Measurements from ENCODE around the gene RELN.
"Not testable (repeated sequence)": the region's sequence is repeated elsewhere in the genome, so short reads cannot be mapped to it uniquely, and the experiment has no call there.

RELN gene

DNA sequence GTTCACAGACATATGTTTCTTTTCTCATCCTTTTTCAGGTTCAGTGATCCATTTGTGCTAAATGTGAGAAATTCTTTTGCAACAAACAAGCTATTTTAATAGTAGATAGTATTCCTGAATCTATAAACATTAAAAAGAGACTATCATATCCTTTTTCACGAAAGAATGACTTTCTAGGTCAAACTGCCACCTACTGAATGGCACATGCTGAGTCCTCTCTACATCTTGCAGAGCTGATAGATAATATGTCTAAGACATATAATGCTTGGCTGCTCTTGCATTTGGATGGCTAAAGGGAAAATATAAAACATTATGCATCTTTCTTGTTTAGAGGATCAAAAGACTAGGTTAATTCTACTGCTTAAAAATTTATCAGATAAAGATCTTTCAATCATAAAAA is 429.3 kb downstream of the RELN start:
- no peak for DNase-seq (ENCODE audit: low spot score)

DNA sequence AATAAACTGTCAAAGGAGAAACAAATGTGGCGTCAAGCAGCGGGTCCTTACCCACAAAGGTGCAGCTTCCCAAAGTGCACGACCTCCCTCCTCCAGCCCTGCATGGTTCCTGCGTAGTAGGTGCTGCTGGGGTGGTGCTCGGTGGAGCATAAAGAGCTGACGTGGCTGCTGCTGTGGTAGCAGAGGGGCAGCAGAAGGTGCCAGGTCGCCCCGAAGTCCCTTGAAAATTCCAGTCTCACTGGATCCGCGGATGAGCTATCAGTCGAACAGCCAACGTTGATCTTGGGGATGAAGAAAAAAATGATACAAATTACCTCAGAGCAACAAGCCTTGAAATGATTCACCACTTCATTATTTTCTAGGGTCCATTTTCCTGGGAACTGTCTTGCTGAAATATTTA is 438.4 kb downstream of the RELN start:
- no peak for DNase-seq (ENCODE audit: low spot score)

GRCh38 chr7:103549786-103550185 is 439.7 kb downstream of the RELN start:
- DNase-seq (ENCODE audit: low spot score), result no peak

GRCh38 chr7:103547451-103548284 is 441.8 kb downstream of the RELN start:
- no peak for DNase-seq (ENCODE audit: low spot score)

- no peak for DNase-seq (ENCODE audit: low spot score)
Measured at GRCh38 chr7:103542470-103542869, 447.0 kb downstream of the RELN start.

DNA sequence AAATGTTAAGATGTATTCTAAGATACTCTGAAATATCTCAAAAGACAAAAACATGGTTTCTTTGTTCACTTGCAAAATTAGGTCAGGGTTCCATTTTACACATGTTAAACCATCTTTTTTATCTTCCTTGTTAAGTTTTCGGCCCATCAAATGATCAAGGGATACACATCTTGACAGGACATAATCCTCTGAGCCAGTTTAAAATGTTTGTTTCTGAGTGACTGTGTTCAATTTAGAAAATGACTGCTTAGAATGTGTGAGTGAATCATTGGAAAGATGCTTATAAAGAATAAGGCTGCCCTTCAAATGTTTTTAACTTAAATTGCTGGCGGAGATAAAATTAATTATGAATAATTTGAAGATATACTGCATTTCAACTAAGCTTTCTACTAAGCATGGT is 447.5 kb downstream of the RELN start:
- no peak for DNase-seq (ENCODE audit: low spot score)

GRCh38 chr7:103541026-103541425 is 448.4 kb downstream of the RELN start:
- DNase-seq (ENCODE audit: low spot score), result peak; percentile 98

DNA sequence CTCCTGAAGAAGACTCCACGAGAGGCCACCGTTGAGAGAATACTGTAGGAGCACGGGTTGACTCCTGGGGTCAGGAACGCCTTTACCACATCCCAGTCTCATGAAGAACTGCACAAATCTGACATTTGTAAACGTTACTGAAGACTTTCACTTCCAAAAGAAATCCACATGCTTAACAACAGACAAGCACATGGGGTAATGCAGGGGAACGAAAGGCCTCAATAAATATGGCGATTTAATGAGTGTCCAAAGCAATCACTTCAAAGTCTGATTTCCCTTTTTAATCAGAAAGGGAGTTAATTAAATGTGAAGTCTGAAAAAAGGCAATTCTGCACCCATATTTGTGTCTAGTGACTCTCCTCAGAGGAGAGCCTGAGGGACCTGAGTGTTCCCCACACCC is 449.1 kb downstream of the RELN start:
- no peak for DNase-seq (ENCODE audit: low spot score)

DNA sequence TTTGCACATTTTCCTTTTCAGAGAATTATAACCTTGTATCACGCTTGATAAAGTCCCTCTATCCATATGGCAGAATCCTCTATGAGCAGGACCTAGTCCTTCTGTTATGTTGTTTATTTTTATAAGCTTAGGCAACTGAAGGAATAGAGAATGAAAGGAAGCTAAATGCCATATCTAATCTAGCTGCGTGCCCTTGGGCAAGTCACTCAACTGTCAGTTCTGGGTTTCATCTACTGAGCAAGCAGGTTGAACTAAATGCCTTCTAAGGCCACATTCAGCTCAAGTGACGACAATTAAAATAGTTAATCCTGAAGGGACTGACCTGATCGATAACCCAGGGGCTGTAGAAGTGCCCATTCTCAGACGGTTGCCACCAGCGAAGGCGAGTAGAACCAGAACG is 449.6 kb downstream of the RELN start:
- no peak for DNase-seq (ENCODE audit: low spot score)

- DNase-seq (ENCODE audit: low spot score), result peak; percentile 85
Measured at GRCh38 chr7:103538964-103539709, 450.3 kb downstream of the RELN start.

DNA sequence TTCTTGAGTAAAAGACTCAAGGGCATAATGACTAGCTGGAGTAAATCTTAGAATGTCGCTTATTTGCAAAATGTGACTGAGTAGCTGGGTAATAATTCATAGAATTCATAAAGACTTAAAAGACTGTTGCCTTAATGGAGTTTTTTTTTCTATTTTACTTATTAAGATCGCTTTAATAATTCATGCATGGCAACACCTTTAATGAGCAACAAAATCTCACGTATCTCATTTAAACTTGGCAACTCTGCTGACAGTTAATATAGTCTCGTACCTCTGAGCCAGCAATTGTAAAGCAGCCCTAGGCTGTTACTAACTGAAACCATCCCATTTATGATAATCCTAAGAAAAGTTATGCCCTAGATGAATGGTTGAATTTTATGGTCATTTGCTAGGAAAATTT is 455.7 kb downstream of the RELN start:
- DNase-seq (ENCODE audit: low spot score), result no peak

DNA sequence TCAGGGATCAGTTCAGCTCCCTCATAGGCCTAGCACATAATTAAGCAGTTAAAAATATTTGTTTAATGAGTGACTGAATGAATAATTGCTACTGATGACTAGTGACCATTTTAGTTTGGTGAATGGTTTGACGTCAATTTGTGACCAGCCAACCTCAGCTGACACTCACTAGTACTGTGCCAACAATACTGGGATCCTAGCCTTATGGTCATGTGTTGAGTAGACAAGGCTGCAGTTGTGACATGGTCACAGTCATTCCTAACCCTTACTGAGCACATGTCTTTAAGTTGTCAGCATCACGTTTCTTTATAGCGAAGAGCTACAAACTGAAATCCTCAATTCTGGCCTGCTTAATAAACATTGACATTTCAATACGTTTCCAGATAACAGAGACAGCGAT is 456.5 kb downstream of the RELN start:
- peak; percentile 88 for DNase-seq (ENCODE audit: low spot score)

DNA sequence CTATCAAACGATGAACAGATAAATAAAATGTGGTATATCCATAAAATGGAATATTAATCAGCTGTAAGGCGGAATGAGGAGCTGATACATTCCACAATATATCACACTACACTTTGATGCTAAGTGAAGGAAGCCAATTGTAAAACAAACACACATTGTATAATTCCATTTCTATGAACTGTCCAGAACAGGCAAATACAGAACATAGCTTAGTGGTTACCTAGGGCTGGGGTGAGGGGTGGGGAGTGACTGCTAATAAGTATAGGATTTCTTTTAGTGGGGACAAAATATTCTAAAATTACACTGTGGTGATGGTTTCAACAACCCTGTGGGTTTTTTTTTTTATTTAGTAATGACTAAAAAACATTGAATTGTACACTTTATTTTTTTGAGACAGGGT is 461.3 kb downstream of the RELN start:
- no peak for DNase-seq (ENCODE audit: low spot score)

DNA sequence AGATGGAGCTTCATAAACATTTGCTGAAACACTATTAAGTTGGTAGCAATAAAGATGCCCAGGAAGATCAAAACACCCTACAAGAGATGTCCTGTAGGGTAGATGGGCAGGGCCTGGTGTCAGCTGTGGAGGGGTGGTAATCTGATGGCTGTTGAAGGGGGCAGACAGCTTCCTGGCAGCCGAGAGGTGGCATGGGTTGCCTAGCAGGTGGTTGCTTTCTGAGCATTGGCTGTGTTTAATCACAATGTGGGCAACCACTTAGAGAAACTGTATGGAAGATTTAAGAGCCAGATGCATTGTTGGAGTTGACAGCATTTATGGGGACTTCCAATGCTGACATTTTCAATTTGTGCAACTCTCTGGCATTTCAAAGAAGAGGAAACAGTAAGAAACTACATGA is 463.5 kb downstream of the RELN start:
- no peak for DNase-seq (ENCODE audit: low spot score)

DNA sequence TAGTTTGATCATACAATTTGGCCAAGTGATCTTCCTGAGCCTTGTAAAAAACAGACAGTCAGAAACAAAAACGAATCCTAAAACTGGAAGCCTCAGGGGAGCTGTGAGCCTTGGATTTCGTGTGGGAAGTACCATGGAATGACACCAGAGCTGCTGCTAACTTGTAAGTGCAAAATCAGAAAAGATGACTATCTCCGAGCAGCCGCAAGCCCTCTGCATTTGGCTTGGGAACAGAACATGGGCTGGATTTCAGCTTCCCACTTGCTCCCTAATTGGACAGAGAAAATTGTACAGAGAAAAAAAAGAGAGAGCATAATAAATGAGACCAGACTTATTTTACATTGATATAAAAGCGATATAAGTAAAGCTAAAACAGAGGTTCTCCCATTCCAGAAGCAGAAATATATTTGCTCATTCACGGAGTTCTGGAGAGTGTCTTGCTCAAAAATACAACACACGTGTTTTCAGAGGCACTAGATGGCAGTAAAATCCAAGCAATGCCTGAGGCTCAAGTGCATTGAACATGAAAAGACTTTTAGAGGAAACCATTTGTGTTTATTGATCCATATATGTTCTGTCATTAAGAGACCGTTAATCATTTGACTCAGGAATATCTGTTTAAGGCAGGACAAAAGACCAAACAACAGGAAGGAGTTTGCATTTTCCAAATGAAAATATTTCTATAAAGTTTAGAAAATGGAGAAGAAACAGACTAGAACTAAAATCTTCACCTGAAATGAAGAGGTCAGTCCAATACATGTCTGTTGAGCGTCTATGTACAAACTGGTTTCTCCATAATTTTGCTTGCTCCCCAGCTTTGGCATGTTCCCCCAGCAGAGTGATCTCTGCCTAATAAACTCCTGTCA is 465.2 kb downstream of the RELN start:
- DNase-seq (ENCODE audit: low spot score), result peak; percentile 86

DNA sequence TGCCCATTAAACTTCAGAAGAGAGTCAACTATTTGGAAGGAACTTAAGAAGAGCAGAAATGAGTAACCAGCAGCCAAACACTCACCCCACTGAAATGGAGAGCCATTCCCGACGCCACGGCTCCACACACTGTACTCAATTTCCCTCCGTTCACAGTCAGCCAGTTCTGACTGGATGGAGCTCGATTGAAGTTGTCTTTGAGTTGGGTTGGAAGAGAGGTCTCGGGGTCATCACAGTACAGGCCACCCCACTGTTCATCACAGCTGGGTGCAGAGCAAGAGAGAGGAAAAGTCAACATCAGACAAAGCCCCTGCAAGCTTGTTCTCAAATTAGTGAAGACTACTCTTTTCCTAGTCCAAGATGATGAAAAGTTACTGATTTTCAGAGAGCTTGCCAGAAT is 467.5 kb downstream of the RELN start:
- no peak for DNase-seq (ENCODE audit: low spot score)

GRCh38 chr7:103504505-103505135 is 484.8 kb downstream of the RELN start:
- DNase-seq (ENCODE audit: low spot score), result no peak

GRCh38 chr7:103501206-103501605 is 488.3 kb downstream of the RELN start:
- no peak for DNase-seq (ENCODE audit: low spot score)

DNA sequence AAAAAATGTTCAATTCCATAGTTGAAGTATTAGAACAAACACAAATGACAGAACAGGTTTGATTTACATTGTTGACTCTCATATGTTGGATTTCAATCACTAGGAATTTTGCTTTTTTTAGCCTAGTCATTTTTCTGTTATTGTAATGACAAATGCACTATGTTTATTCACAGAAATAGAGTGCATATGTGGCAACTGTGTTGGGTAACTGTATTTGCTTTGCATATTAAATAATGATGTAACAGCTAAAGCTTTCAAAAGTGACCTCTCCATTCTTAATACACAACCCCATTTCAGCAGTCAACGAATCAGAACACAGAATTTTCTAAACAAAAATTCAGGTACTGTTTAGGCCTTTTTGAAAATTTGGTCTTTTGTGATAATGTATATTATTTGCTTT is 489.5 kb downstream of the RELN start:
- no peak for DNase-seq (ENCODE audit: low spot score)

- DNase-seq (ENCODE audit: low spot score), result no peak
Measured at GRCh38 chr7:103487419-103487818, 502.0 kb downstream of the RELN start.

DNA sequence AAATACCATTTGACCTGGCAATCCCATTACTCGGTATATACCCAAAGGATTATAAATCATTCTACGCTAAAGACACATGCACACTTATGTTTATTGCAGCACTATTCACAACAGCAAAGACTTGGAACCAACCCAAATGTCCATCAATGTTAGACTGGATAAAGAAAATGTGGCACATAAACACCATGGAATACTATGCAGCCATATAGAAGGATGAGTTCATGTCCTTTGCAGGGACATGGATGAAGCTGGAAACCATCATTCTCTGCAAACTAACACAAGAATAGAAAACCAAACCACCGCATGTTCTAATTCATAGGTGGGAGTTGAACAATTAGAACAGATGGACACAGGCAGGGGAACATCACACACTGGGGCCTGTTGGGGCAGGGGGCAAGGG is 502.6 kb downstream of the RELN start:
- DNase-seq (ENCODE audit: low spot score), result not testable (repeated sequence)

DNA sequence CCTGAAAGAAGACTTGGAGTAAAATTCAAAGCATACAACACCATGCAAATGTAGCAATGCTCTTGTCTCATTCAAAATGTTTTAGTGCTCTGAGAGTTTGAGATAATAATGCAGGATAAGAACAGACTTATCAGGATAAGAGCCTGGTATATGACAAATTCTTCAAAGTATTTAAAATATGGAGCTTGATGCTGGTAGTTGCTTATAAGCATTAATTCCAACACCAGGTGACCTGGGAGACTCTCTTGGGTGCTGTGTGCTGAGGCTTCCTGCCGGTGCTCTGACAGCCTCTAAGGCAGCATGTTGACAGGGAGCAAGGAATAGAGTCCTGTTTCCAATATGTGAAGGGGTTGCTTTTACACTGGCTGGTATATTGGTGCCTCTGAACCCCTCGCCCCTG is 508.7 kb downstream of the RELN start:
- no peak for DNase-seq (ENCODE audit: low spot score)
